ENCODE data around the gene FAIM2.

DNA sequence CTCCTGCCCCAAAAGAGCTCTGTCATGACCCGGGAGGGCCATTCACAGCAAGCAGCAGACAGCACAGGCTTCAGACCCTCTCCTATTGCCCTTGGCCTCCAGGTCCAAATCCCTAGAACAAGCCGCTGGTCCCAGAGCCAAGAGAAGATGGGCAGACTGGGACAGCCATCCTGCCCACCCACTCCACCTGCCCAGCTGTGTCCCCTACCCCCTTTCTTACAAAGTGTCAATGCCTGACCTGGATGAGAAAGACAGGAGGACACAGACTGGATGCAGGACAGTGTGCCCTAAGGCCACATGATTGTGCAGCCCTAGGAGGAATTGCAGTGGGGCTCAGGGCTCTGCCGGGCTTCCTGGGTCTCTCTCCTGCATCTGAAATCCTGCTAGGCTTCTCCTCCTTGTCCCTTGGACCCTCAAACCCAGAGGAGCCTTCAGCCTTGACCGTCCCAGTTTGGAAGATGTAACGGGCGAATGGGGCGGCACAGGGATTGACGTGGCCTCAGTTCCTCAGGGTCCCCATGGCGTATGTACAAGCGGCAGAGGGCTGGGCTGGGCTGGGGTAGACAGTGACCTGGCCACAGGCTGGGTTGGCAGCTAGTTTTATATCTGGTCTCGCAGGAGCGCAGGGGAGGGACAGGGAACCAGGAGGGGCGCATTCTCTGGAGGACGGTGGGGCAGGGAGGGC, 33.7 kb downstream of the FAIM2 start:
- TF ChIP-seq, protein P1, sequence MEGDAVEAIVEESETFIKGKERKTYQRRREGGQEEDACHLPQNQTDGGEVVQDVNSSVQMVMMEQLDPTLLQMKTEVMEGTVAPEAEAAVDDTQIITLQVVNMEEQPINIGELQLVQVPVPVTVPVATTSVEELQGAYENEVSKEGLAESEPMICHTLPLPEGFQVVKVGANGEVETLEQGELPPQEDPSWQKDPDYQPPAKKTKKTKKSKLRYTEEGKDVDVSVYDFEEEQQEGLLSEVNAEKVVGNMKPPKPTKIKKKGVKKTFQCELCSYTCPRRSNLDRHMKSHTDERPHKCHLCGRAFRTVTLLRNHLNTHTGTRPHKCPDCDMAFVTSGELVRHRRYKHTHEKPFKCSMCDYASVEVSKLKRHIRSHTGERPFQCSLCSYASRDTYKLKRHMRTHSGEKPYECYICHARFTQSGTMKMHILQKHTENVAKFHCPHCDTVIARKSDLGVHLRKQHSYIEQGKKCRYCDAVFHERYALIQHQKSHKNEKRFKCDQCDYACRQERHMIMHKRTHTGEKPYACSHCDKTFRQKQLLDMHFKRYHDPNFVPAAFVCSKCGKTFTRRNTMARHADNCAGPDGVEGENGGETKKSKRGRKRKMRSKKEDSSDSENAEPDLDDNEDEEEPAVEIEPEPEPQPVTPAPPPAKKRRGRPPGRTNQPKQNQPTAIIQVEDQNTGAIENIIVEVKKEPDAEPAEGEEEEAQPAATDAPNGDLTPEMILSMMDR (conservative IDR thresholded peaks at IDR 0.05), result no peak
- no peak for TF ChIP-seq ZFX (IDR thresholded peaks at IDR 0.05)

All from C4-2B (cell line).